HG03135 (cell line): Measurements from ENCODE around the gene VDAC2.
"Not testable (repeated sequence)": the region's sequence is repeated elsewhere in the genome, so short reads cannot be mapped to it uniquely, and the experiment has no call there.

Source experiments
- ATAC-seq: cut with Tn5 transposase; IDR thresholded peaks from one replicate; pipeline ENCODE4 v1.9.1; 2021; ENCODE audit warnings: mild to moderate bottlenecking, moderate library complexity; ENCODE audit not compliant: unreplicated experiment

Gene VDAC2, protein sequence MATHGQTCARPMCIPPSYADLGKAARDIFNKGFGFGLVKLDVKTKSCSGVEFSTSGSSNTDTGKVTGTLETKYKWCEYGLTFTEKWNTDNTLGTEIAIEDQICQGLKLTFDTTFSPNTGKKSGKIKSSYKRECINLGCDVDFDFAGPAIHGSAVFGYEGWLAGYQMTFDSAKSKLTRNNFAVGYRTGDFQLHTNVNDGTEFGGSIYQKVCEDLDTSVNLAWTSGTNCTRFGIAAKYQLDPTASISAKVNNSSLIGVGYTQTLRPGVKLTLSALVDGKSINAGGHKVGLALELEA

GRCh38 chr10:75210282-75211006 lies at the start of gene VDAC2:
TSS of gene VDAC2 (plus strand) at chr10:75210796. CDS start at chr10:75211159, 363 bp downstream.
- ATAC-seq: peak; percentile 89

DNA sequence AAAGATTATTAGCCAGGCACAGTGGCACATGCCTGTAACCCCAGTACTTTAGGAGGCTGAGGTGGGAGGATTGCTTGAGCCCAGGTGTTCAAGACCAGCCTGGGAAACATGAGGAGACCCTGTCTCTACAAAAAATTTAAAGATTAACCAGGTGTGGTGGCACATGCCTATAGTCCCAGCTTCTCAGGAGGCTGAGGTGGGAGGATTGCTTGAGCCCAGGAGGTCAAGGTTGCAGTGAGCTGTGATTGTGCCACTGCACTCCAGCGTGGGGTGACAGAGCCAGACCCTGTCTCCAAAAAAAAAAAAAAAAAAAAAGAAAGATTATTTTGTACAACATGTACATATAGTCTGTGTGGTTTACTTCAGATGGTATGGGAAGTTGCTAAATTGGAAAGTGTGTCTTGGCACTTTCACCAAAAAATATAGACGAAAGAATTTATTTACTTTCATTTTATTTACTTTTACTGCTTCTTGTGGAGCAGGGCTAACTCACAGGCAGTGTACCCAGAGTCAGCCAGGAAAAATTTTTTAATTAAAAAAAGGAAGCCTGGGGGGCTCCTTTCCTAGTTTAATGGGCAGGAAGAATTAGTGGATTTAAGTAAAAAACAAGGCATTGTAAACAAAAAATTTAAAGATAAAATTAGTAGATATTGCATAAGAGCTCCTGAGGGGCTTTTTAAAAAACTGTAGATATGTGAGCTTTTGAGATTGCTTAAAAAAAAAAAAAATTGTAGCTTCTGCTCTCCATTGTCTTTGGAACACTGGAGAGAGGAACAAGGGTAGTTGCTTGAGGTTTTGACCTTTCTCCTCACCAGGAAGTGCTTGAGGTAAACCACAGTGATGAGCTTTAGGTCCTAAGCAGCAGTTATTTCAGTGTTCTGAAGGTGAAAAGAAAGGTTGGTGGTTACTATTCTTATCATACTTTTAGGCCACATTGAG lies 44.6 kb upstream of the VDAC2 start:
- ATAC-seq: peak; percentile 78

- no peak for ATAC-seq
These were observed 44.0 kb upstream of the VDAC2 start for GRCh38 chr10:75166623-75166972.

- no peak for ATAC-seq
These were observed 42.3 kb upstream of the VDAC2 start for GRCh38 chr10:75168275-75168674.

- no peak for ATAC-seq
These were observed 40.4 kb upstream of the VDAC2 start for GRCh38 chr10:75170215-75170614.

GRCh38 chr10:75175046-75175445 lies 35.5 kb upstream of the VDAC2 start:
- no peak for ATAC-seq

GRCh38 chr10:75176046-75176445 lies 34.5 kb upstream of the VDAC2 start:
- ATAC-seq: no peak

DNA sequence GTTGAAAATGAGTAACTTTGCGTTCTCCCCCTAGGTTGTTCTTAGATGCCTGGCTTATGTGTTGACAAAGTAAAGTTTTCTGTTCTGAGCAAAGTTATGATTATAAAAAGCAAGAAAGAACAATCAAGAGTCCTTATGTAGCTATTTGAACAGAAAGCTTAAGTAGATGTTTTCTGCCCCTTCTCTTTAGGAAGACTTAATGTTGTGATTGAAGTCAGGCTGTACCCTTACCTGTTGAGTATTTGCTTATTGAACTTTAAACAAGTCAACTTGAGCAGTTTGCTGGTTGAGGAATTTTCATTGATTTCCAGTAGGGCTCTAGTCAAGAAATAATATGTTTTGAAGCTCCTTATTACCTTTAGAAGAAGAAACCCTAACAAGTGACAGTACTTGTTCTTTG lies 33.9 kb upstream of the VDAC2 start:
- no peak for ATAC-seq

DNA sequence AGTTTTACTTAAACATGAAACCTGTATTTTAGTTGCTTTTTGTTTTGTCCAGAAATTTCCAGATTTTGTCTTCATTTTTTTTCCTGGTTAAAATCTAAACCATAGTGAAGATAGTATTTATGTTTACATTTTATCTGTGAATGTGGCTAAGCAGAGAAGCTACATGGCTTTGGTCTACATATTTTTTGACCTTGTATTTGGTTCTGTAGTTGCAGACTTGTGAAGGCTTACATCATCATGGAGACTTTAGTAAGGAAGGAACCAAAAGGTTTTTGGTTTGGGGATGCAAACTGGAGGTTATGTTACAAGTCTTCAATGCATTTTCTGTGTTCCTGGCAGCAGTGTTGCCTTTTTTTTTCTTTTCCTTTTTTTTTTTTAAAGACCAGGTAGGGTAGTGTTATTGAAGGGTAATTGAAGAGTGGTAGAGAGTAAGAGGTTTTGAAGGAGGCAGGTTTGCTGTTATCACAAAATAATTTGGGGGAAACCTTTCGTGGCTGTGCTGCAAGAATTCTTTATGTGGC lies 30.9 kb upstream of the VDAC2 start:
- ATAC-seq: no peak

GRCh38 chr10:75180592-75180991 lies 30.0 kb upstream of the VDAC2 start:
- ATAC-seq: no peak

GRCh38 chr10:75181073-75181472 lies 29.5 kb upstream of the VDAC2 start:
- no peak for ATAC-seq

GRCh38 chr10:75186310-75186709 lies 24.3 kb upstream of the VDAC2 start:
- no peak for ATAC-seq

GRCh38 chr10:75187961-75188426 lies 22.6 kb upstream of the VDAC2 start:
- ATAC-seq: no peak

GRCh38 chr10:75188522-75188921 lies 22.1 kb upstream of the VDAC2 start:
- ATAC-seq: not testable (repeated sequence)

GRCh38 chr10:75189266-75190096 lies 21.1 kb upstream of the VDAC2 start:
- no peak for ATAC-seq

DNA sequence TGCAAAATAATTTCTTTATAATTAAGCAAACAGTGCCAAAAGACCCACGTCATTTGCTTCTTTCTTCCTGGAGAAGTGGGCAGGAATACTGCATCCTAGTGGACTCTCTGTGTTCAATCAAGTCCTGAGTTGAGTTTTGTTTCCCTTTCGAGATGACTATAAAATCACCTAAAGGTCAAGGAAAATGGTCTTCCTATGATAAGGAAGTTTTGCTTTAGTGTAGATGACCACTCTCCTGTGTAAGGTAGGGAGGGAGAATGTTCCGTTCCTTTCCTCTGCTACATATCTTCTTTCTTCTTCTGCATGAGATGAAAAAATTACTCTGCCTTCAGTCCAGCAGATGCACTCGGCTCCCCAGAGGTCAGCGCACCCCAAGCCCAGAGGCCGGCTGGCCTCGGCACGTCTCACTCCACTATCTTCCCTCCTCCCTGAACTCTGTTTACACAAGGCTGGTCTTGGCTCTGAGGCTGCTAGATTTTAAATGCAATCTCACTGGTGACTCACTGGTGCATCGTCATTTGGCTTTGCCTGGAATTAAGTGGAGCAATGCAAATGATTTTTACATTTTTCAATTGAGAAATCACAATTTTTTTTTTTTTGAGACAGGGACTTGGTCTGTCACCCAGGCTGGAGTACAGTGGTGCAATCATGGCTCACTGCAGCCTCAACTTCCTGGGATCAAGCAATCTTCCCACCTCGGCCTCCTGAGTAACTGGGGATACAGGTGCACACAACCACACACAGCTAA lies 18.6 kb upstream of the VDAC2 start:
- ATAC-seq: no peak

DNA sequence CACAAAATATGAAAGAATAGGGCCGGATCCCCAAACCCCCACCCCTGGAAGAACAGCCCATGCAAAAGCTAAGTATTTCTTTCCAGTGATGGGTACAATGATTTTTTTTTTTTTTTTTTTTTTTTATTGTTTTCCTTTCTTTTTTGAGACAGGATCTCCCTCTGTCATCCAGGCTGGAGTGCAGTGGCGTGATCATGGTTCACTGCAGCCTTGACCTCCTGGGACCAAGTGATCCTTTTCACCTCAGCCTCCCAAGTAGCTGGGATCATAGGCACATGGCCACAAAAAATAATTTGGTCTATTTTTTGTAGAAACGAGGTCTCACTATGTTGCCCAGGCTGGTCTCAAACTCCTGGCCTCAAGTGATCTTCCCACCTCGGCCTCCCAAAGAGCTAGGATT lies 16.0 kb upstream of the VDAC2 start:
- ATAC-seq: not testable (repeated sequence)

DNA sequence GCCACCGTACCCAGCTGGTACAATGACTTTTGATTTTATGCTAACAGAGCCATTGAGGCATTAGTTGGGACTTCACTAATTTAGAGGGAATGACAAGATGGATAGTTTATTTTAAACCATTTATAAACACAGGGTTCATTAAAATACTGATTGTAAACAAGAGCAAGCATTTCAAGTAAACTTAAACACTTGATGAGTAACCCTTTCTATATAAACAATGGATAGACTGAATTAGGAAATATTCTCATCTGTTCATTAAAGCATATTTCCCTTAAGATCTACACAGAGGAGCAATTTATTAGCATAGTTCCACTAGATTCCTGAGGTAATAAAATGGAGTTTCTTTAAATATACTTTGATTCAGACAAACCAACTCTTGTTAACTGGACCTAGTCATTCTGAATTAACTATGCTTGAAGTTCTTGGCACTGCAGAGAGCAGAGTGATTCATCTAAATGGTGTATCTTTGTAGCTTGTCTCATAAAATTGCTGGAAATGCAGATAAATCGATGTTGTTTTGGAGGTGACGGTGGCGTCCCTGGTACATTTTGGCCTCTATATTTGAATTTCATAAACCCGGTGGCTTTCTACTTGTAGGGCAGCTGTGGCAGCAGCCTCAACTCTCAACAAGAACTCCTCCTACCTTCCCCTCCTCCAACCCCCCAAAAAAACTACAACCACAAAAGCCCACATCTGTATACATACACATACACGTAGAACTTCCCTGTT lies 15.4 kb upstream of the VDAC2 start:
- no peak for ATAC-seq

DNA sequence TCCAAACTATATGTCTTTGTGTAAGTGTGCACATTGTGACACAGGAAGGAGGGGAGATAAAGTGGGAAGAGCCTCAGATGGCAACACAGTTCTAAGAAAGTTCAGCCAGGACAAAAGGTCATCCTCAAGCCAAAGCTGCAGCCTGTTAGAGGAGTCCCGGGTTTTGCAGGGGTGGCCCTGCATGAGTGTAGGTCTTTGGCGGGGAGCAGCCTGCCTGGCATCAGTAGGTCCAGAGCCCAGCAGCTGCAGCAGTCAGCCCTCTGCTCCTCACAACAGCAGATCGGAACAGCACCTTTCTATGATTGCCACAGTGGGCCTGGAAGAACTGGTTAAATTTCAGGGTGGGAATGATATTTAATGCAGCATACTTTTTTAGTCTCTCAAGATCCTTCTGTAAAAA lies 13.5 kb upstream of the VDAC2 start:
- ATAC-seq: no peak
